GM18502 (cell line): ENCODE results near the gene KRT23.
"Not testable (repeated sequence)": the region's sequence is repeated elsewhere in the genome, so short reads cannot be mapped to it uniquely, and the experiment has no call there.

Experiments
- ATAC-seq: cut with Tn5 transposase; IDR thresholded peaks from one replicate; pipeline ENCODE4 v1.9.1; 2021; ENCODE audit warnings: mild to moderate bottlenecking; ENCODE audit not compliant: unreplicated experiment, poor library complexity

The KRT23 gene

DNA sequence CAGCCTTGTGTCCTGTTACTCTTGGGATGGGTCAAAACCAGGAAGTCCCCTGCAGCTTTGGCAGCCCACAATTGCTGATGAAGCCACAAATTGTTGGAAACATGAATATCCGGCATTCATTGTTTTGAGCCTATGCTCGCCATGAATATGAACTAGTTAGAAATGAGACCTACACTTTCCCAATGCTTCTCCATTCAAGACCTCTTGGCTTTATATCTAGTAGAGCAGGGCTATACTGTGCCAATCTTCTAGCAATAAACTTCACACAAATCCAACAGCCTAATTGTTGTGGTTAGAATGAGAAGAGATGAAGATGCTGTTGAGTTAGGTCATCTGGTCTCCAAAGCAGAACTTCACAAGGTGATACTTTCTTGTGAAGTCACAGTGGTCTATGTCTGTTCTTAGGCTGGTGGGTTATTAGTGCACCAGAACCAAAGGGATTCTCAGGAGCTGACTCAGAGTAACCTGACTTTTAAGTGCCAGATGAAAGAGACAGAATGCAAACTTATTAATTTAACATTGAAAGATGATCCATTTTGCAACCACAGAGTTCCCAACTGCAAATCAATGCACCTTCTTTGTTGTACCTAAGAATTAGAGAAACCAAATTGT, 13.7 kb upstream of the KRT23 start:
- no peak for ATAC-seq

DNA sequence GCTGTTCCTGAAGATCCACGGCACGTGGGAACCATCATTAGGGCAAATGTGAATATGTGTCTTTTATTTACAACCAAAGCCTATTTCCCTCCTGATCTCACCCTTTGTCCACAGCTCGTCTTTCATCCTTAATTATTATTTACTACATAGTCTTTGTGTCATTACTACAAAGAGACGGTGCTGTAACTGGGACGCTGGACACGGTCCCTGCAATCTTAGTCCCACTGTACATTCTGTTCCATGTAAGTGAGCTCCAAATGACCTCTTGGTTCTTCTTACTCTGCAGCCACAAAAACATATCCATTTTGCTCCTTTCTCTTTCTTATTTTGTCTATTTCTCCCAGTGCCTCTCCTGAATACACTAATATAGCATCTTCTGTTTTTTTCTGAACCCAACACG, 12.7 kb upstream of the KRT23 start:
- ATAC-seq, result no peak

DNA sequence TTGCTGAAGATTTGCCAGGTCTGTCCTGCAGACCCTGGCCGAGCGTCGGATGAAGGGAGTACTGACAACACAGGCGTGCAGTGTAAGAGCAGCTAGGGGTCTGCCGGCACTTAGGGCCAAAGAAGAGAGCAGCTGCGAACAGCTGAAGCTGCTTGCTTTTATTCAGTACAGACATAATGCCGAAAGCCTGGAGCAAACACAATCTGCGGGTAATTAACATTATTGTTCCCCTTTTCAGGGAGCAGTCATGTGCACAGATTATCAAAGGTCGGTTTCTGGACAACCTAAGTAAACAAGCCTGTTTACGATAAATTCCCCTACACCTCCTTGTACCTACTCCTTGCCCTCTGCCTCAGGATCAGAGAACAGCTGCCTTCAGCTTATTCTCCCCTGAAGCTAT, 12.0 kb upstream of the KRT23 start:
- no peak for ATAC-seq

DNA sequence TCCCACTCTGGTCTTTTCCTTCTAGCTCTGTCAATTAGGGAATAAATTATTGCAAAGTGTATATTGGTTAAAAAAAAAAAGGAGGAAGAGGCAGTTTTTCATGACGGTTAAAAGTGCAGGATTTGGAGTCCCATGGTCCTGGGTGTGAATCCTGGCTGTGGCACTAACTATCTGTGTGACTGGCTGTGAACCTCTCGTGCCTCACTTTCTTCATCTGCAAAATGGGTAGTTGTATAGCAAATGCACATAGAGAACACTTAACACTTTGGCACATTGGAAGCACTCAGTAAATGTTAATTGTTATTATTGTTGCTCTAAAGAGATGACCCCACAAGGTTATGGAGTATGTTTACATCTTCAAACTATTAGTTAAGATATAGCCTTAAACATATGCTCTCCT, 10.5 kb upstream of the KRT23 start:
- ATAC-seq, result no peak

DNA sequence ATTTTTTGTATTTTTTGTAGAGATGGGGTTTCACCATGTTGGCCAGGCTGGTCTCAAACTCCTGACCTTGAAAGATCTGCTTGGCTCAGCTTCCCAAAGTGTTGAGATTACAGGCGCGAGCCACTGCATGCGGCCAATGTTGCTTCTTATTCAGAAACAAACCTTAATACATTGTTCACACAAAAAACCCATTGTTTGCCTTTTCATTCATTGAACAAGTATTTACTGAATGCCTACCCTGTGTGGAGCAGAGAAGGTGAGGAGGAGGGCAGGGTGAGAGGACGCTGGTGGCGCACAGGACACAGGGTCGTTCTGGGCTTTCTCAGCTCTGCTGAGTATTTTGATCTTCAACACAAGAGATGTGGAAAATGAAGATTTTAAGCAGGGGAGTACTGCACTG, 8.0 kb upstream of the KRT23 start:
- no peak for ATAC-seq

DNA sequence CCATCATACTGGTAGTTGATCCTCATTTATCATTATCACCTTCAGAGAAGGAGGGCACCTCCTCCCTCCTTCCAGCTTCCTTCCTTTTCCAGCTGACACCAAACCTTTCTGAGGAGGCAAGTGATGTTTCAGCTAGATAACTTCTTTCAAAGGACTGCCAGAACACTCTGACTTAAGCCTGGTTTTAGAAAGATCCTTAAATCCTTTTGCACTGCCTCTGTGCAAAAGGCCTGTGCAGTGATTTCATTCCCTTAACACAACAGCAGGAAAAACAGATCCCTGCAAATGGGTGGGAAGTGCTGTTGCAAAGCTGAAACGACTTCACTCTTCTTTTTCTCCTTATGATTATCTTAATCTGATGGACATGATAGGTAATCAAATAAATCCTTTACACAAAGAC, 7.1 kb upstream of the KRT23 start:
- no peak for ATAC-seq

DNA sequence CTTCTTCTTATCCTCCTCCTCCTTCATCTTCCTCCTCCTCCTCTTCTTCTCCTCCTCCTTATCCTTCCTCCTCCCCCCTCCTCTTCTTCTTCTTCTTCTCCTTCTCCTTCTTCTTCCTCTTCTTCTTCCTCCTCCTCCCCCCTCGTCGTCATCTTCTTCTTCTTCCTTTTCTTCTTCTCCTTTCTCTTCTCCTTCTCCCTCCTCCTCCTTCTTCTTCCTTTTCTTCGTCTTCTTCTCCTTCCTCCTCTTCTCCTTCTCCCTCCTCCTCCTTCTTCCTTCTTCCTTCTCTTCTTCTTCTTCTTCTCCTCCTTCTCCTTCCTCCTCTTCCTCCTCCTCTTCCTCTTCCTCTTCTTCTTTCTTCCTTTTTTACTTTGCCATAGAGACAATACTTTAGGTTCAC, 5.1 kb upstream of the KRT23 start:
- ATAC-seq, result no peak

DNA sequence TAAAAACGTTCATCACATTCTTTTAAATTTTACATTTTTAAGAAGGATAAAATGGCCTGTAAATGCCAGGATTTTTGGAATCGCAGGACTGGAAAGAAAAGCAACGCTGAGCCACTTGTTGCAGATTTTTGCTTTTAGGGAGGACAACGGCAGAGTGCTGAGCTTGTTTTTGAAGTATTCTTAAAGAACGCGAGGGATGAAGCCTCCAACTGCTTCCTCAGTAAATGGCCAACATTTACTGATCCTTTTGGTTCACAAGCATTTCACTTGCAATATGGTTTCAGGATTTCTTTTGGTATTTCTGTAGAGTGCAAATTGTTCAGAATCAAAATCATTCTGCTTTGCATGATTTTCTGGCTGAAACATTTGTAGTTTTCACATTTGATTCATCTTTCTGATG, 2.8 kb upstream of the KRT23 start:
- ATAC-seq, result no peak

DNA sequence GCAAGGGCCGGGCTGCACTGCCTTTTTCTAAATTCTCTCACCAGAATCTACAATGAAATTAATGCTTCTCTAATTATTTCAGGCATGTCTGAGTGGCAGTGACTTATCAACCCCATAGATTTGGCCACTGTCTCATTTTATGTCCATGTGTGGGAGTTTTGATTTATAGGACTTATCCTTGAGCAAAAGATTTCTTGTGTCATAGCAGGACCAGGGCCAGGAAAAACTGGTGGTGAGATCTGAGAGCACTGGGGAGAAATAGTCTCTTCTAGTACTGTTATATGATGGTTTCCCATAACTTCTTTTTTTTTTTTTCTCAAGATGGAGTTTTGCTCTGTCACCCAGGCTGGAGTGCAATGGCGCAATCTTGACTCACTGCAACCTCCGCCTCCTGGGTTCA, 1.5 kb upstream of the KRT23 start:
- ATAC-seq, result no peak

DNA sequence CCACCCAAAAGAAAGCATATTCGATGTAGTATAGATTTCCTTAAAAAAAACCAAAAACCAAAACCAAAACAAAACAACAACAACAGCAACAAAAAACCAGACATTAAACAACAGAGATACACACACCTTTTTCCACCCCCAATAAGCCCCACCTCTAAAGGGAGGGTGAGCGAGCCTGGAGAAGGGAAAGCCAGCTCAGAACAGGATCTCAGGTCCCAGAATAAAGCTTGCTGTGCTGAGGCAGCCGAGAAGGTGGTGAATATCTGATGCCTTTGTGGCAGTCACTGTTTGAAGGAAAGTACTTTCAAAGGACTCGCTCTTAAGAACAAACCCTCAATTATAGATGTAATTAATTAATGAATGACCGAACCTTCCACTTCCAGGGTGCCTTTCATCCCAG, 470 bp downstream of the KRT23 start:
- ATAC-seq, result no peak

DNA sequence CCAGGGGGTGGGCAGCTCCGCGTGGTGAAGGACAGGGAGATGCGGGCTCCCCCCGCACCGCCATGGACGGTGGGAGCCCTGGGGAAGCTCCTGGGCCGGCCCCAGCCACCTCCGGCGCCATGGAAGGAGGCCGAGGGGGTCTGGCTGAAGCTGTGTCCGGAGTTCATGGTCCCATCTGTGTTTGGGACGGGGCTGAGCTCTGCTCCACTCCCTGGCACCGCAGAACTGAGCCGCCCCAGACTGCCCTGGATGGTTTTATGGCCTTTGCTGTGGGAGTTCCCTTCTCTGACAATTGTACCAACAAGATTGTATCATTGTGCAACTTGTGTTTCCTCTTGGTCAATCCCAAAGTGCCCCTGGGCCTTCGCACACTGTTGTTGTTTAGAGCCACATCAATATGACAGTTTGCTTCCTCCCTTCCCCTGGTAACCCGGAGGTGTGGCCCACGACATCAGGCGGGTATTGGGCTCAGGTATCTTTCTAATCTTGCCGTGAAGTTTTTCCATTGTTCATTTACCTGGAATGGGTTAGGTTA, 942 bp downstream of the KRT23 start:
- no peak for ATAC-seq

DNA sequence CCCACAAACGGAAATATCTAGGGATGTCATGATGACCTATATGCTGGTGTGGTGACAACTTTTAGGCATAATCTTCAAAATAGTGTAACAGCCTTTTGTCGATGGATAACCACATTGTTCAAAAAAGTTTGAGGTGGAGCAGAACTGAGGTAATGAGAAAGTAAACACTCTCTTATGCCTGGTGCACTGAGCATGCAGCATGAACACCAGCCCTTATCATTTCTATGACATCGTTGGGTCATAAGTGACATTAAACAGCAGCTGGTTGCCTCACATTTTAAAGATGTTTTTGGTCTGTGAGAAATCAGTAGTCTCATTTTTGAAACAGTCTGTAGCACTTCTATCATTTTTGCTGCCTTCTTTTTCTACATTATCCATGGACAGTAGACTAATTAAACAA, 1.8 kb downstream of the KRT23 start:
- ATAC-seq, result no peak

DNA sequence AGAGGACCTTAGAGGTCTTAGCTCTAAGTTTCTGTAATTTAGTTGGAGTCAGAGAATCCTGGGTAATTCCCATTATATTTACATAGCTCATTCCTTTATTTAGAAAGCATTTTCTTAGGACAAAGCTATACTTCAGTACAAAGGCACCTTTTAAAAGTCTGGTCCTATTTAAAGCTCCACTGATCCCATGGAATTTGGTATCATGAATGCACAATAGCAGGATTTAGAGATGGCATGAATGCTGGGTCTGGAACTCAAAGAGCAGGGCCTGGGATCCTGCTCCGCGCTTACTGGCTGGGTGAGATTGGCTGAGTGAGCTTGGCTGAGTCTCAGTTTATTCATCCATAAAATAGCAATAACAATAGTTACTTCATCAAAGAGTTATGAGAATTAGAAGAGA, 4.8 kb downstream of the KRT23 start:
- ATAC-seq, result no peak

DNA sequence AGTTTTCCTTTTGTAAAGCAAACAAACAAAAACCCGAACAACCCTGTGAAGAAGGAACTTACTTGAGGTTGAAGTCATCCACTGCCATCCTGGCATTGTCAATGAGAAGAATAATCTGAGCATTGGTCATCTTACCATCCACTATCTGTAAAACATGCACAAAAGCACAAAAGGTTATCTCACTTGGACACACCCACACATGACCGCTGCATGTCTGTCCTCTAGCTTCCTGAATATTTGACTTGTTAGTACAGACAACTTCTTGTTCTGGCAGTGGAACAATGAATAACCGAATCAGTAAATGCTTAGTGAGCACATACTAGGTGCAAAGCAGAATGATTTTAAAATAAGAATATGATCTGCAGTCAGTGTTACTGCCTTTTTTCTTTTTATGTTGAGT, 6.1 kb downstream of the KRT23 start:
- ATAC-seq, result no peak

DNA sequence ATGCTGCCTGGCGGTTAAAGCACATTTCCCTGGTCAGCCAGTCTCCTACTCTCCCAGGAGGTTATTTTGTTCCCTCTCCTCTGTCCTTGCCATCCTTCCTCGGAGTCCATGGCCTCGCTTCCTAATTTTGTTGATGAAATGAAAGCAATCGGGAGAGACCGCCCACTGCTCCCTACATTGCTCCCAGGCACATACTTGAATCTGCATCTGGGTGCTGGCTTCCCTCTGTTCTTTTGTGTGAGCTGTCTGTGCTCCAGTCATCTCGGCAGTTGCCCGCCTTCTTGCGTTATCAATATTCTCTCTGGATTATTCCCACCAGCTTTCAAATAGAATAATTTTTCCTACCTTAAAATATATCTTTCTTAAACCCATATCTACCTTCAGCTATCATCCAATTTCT, 11.1 kb downstream of the KRT23 start:
- no peak for ATAC-seq

DNA sequence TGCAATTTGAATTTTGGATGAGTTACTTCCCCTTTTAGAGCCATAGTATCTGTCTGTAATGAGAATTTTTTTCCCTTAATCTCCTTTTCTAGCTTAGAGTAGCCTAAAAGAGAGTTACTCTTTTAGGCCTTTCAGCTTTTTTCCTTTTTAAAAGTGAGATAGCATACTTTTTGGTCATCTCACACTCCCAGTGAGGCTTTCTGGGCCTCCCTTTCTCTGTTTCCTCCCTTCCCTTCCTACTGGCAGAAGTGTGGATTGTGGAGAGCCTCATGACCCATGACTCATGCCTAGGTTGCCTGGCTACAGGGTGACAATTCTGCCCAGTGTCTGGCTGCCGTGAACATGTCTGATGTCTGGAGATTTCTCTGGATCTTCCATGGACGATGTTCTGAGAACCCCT, 15.2 kb downstream of the KRT23 start:
- no peak for ATAC-seq

DNA sequence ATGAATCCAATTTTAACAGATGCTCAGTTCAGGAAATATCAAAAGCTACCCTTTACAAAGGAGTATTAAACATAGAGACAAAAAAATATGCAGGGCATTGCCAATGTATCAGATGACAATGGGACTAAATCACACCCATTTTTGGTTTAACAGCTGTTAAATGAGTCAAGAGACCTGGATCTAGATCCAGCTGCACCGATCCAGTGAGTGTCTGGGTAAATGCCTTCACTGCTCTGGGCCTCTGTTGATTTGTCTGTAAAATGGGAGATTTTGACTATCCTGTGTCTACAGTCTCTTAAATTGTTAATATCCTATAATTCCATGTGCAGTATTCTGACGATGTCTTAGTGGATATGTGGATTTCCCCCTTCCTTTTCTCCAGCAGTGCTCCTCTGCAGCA, 16.4 kb downstream of the KRT23 start:
- ATAC-seq, result no peak

DNA sequence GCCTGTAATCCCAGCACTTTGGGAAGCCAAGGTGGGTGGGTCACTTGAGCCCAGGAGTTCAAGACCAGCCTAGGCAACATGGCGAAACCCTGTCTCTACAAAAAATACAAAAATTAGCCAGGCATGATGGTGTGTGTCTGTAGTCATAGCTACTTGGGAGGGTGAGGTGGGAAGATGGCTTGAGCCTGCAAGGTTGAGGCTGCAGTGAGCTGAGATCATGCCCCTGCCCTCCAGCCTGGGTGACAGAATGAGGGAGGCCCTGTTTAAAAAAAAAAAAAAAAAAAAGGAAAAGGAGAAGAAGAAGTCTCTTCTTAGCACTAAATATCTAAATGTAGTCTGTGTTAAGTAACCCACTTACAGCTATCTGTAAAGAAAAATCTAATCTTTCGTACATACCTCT, 20.3 kb downstream of the KRT23 start:
- not testable (repeated sequence) for ATAC-seq

DNA sequence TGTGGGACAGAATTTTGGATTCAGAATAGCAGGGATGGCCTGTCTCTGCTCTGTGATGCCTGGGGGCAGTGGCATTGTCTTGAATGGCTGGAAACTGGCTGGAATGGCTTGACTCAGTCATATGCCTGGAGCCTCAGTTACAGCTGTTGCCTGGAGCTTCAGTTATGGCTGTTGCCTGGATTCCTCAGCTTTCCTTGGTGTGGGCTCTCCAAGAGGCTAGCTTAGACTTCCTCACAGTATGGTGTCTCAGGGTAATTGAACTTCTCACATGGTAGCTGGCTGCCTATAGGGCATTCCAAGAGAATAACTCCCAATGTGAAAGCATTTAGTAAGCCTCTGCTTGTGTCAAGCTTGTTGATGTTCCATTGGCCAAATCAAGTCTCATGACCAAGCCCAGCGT, 21.1 kb downstream of the KRT23 start:
- no peak for ATAC-seq

DNA sequence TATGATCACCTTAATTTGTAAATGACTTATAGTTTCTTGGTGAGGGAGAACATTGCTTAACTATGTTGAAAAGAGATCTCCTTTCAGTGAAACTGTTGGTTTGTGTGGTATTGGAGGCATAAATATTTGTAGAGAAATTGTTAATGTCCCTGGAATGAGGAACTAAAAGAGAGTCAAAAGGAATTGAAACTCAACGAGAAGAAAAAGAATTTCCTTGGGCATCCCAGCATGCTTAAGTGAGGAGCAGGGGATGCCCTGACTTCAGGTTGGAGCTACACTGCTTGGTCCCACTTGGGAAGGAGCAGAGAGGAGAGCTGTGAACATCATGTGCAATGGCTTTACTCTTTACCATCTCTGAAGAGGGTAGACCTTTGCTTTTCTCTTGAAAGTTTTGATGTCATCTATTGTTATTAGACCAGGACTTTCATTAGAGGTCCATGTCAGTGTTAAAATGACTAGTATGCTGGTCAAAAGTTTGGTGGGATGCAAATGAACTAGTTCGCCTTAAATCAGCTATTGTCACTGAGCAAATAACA, 21.7 kb downstream of the KRT23 start:
- no peak for ATAC-seq

DNA sequence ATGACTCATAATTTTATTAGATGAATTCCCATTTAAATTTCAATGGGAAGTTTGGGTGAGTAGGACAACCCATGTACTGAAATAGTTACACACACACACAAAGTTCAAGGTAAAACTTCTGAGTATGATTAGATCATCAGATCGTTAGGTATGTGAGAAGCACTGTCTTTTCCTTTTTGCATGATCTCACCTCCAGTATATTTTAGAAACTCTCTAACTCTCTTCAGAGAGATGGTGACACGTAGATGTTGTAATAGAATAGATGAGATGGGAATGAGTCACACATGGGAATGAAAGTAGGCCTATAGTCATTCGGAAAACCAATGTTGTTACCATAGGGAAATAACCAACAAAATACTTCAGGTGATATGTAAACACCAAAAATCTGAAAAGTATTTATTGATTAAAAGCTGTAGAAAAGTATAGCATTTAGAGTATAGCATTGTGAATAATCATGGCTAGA, 22.2 kb downstream of the KRT23 start:
- ATAC-seq, result no peak

DNA sequence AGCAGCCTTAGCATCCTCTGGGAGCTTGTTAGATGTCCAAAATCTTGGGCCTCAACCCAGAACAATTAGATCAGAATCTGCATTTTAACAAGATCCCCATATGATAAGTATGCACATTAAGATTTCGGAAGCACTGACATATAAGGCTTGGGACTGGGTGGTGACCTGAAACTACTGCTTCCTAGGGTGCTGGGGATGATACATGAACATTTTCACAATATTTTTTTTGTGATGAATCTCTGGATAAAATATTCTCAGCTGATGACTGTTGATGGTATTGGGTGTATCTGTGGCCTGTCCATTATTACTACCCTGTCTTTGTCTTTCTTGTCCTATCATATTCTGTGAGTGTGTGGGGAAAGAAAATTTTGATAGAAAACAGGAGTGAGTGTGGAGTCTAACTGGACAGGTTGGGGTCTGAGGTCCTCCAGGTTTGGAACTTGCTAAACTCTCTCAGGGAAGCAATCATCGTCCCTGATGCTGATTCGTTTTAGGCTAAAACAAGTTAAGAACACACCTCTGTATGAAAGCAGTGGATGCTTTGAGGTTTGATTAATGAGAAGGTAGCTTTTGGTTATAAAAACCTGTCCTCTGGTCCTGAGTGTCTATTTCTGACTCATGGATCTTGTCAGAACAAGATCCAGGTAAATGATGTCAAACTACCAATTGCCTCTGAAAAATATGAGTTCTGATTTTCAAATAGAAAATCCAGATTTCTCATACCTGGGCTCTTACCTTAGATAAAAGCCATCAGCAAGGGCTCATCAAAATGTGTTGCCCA, 23.2 kb downstream of the KRT23 start:
- ATAC-seq, result no peak
